GM12878 (cell line): ENCODE measurements around the gene TBCE. TPM values are rescaled to one million over a fixed set of nuclear protein-coding genes. Genes with fewer than 3 reads are reported as not detected.

Experiments used
- ATAC-seq: fragments of 200-7000 bp; cut with Tn5 transposase; 3 replicates; pipeline ENCODE4 v1.9.1; 2020; ENCODE audit warnings: mild to moderate bottlenecking, moderate library complexity
- BruUV-seq: library from RNA; stranded (reverse); fragments of 400-500 nt; replicated peaks from 2 replicates; lab custom pipeline; 2021; lab: Mats Ljungman, UMichigan
- CTCF ChIA-PET: fragments of 300-600 bp; sonication (Branson Sonifier 250); formaldehyde crosslinking; extraction: SDS; loops from one replicate; lab custom pipeline; 2021; ENCODE audit warnings: inconsistent platforms; lab: Yijun Ruan, JAX
- POLR2A ChIA-PET: fragments of 350-600 bp; formaldehyde crosslinking; extraction: SDS; loops from one replicate; lab custom pipeline; 2021; ENCODE audit warnings: inconsistent platforms; lab: Charles Lee
- RAD21 ChIA-PET: fragments of 300-600 bp; sonication (Branson Sonifier 250); formaldehyde crosslinking; loops from one replicate; lab custom pipeline; 2023; ENCODE audit warnings: antibody characterized with exemption; ENCODE audit not compliant: unreplicated experiment; lab: Charles Lee
- SMC1A ChIA-PET: fragments of 300-600 bp; sonication (Branson Sonifier 250); formaldehyde crosslinking; loops from one replicate; lab custom pipeline; 2023; ENCODE audit not compliant: unreplicated experiment, uncharacterized antibody; lab: Charles Lee
- DNase-seq: peaks from one replicate; pipeline ENCODE4 v3.0.0-alpha.2; 2011; ENCODE audit warnings: low read depth, low spot score
- FAIRE-seq: peaks from 3 replicates; lab custom pipeline; 2011; peaks lifted over from hg19 to GRCh38; lab: Jason Lieb, UNC
- H2AFZ ChIP-seq: 2 replicates; pipeline ENCODE4 v1.6.0; 2011; ENCODE audit warnings: low read depth, low read length, control low read depth; ENCODE audit not compliant: control insufficient read depth
- H3K27ac ChIP-seq: 2 replicates; pipeline ENCODE4 v1.5.1; 2011; ENCODE audit warnings: control low read depth; ENCODE audit not compliant: control insufficient read depth, insufficient read depth
- H3K27me3 ChIP-seq, 2 experiments: replicated peaks in 1 of 2; 2 replicates each; pipeline versions ENCODE4 v1.6.0 to v1.6.1; 2011; ENCODE audit warnings: low read length in 1 of 2; ENCODE audit not compliant: control insufficient read depth in 2 of 2, insufficient read depth in 2 of 2
- H3K36me3 ChIP-seq, 2 experiments: 2 replicates each; pipeline ENCODE4 v1.5.1; 2011; ENCODE audit warnings: low read length in 1 of 2; ENCODE audit not compliant: control insufficient read depth in 2 of 2, insufficient read depth in 2 of 2
- H3K4me1 ChIP-seq: 2 replicates; pipeline ENCODE4 v1.6.1; 2011; ENCODE audit warnings: mild to moderate bottlenecking, low read length, moderate library complexity, mixed read lengths; ENCODE audit not compliant: control insufficient read depth, insufficient read depth
- H3K4me2 ChIP-seq: 2 replicates; pipeline ENCODE4 v1.6.0; 2011; ENCODE audit warnings: control low read depth; ENCODE audit not compliant: control insufficient read depth, insufficient read depth
- H3K4me3 ChIP-seq: fragments of 200-600 bp; sonication (generic); 2 replicates; pipeline ENCODE4 v1.5.1; 2016
- H3K79me2 ChIP-seq: 2 replicates; pipeline ENCODE4 v1.6.0; 2011; ENCODE audit warnings: low read length; ENCODE audit not compliant: control insufficient read depth, insufficient read depth
- H3K9ac ChIP-seq: 2 replicates; pipeline ENCODE4 v1.8.0; 2011; ENCODE audit warnings: low read length, control low read depth, mixed read lengths; ENCODE audit not compliant: control insufficient read depth, insufficient read depth
- H3K9me3 ChIP-seq: replicated peaks from 3 replicates; pipeline ENCODE4 v1.5.1; 2011; ENCODE audit warnings: mild to moderate bottlenecking, low read length; ENCODE audit not compliant: control insufficient read depth, insufficient read depth
- H4K20me1 ChIP-seq: 2 replicates; pipeline ENCODE4 v1.6.0; 2011; ENCODE audit not compliant: control insufficient read depth, insufficient read depth
- CBX3 ChIP-seq: fragments of 200-600 bp; sonication (generic); IDR thresholded peaks from 2 replicates; pipeline ENCODE4 v1.6.1; 2016; ENCODE audit warnings: low read depth, borderline replicate concordance
- ETV6 ChIP-seq, 2 experiments: fragments of 450-650 bp in 1 of 2; IDR thresholded peaks in 1 of 2; conservative IDR thresholded peaks in 1 of 2; 2 replicates each; pipeline ENCODE4 v1.6.1; 2014; ENCODE audit warnings: antibody characterized with exemption in 1 of 2, borderline replicate concordance in 1 of 2, low read depth in 1 of 2, mild to moderate bottlenecking in 1 of 2, moderate library complexity in 1 of 2
- JUND ChIP-seq: IDR thresholded peaks from 2 replicates; pipeline ENCODE4 v1.6.1; 2012; ENCODE audit warnings: low read depth, mild to moderate bottlenecking, low read length, improper control_type of control experiment, moderate library complexity
- MYC ChIP-seq: IDR thresholded peaks from 2 replicates; pipeline ENCODE4 v1.6.1; 2011; ENCODE audit warnings: mild to moderate bottlenecking, low read length, moderate library complexity, inconsistent platforms; ENCODE audit not compliant: insufficient read depth, insufficient replicate concordance, insufficient read length, severe bottlenecking
- ZBED1 ChIP-seq: IDR thresholded peaks from 2 replicates; pipeline ENCODE4 v1.6.1; 2016; ENCODE audit warnings: borderline replicate concordance
- WGBS: methylation state at CpG from one replicate; pipeline ENCODE4 v1.1.6; 2016; ENCODE audit warnings: low lambda C conversion rate; ENCODE audit not compliant: insufficient replicate concordance, insufficient coverage; ENCODE audit errors: missing lambda C conversion rate; 5-methylcytosine and 5-hydroxymethylcytosine counted together
- in situ Hi-C: fragments of 300-500 bp; cut with MboI; formaldehyde crosslinking; loops from 9 replicates; pipeline ENCODE4 v1.14.3; 2018; ENCODE audit warnings: mixed read lengths
- intact Hi-C: fragments of 100-400 bp; cut with micrococcal nuclease; formaldehyde crosslinking; loops from one replicate; pipeline ENCODE4 v1.14.2; 2022; ENCODE audit not compliant: unreplicated experiment
- polyA plus RNA-seq, 11 experiments: library from polyadenylated mRNA; depleted of rRNA in 4 of 11; unstranded in 6 of 11; stranded (reverse) in 5 of 11; fragments of >200 nt; fragmentation: Nextera tagmentation in 4 of 11; fragmentation: Illumina TruSeq in 1 of 11; extraction: Ambion mirVana in 4 of 11; extraction: Trizol in 1 of 11; gene quantifications; 1 replicate in 1 of 11; 2 replicates in 10 of 11; pipeline versions ENCODE4 v1.2.1 to v1.2.3, GENCODE V29; 2011 to 2016; ENCODE audit warnings: inconsistent platforms in 2 of 11, missing spikeins in 2 of 11, low read depth in 1 of 11
- total RNA-seq, 4 experiments: library from RNA; depleted of rRNA in 3 of 4; stranded (reverse); fragments of >200 nt in 3 of 4; fragmentation: Illumina TruSeq in 1 of 4; extraction: Trizol in 1 of 4; gene quantifications; 2 replicates each; pipeline versions ENCODE4 v1.2.1 to v1.2.3, GENCODE V29; 2013 to 2021
- TF ChIP-seq, protein P1 (sequence below): fragments of 450-650 bp; conservative IDR thresholded peaks from 2 replicates; pipeline ENCODE4 v1.6.1; 2017; ENCODE audit warnings: mild to moderate bottlenecking, moderate library complexity

Gene TBCE
- total and polyA plus RNA-seq, 10 of the 15 experiments (the other 5 are each of a cell fraction or from before 2014, with no cell fraction given) = 22.7 to 48.7 (median 29.2) TPM

DNA sequence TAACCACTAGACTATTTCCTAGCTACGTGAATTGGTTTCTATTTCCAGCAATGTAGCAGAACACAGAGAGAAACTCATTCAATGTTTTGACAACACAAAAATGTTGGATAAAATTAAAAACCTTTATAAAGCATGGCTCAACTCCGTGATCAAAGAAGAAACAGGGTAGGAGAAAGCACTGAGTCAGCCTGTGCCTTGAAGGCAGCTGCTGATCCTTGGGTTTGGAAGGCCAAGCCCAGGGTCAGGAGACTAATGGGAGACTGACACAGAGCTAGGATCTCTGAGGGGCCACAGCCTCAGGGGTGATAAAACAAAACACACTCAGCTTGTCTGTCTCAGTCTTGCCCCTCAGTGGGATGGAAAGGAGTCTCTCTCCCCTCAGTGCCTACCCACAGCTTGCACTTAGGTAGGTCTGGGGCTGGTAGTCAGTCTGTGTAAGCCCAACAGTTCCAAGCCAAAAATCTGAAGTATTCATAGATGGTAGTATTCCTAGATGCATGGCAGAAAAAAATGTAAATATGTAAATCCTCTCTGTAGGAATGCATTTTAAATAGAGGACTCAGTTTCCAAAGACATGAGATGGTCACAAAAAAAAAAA lies 83.8 kb downstream of the TBCE start:
- WGBS = 76% methylated on average over 2 of the region's 2 CpGs
- in situ Hi-C loops = no loop called here
- ChIA-PET CTCF (interaction anchor here (0.5 to 1.0 kb wide), 4 partner anchors 63 to 1060 kb away, joined by 3 read pairs; no protein-coding TSS in a partner anchor), POLR2A (interaction anchor here (0.6 kb wide), 1 partner anchor 1081 kb away, joined by 5 read pairs; no protein-coding TSS in a partner anchor), RAD21 (no interaction called here), SMC1A (interaction anchor here (0.6 kb wide), 1 partner anchor 1123 kb away, joined by 3 read pairs; no protein-coding TSS in a partner anchor)
- intact Hi-C loops = no loop called here
- no peaks in the 10 kb centered on the region for H3K9me3 ChIP-seq
- no TSS peak for BruUV-seq
- H3K9ac ChIP-seq = no peak overlapping the region
- no peaks in the 10 kb centered on the region for H3K79me2 ChIP-seq
- H3K4me1 ChIP-seq = no peaks in the 10 kb centered on the region
- H3K4me2 ChIP-seq = no peak overlapping the region
- H3K4me3 ChIP-seq = no peak overlapping the region
- DNase-seq (no peak), ATAC-seq (no peak), FAIRE-seq (no peak)
- no peak overlapping the region for H2AFZ ChIP-seq
- no peaks in the 10 kb centered on the region for H3K27me3 ChIP-seq
- no peak overlapping the region for H3K27ac ChIP-seq
- no peaks in the 10 kb centered on the region for H4K20me1 ChIP-seq
- TF ChIP-seq JUND (no peak), MYC (no peak), CBX3 (no peak)
- H3K36me3 ChIP-seq = peaks cover 1 to 19% of the 10 kb centered on the region in 2 experiments; a peak in 3 of 4 replicates

DNA sequence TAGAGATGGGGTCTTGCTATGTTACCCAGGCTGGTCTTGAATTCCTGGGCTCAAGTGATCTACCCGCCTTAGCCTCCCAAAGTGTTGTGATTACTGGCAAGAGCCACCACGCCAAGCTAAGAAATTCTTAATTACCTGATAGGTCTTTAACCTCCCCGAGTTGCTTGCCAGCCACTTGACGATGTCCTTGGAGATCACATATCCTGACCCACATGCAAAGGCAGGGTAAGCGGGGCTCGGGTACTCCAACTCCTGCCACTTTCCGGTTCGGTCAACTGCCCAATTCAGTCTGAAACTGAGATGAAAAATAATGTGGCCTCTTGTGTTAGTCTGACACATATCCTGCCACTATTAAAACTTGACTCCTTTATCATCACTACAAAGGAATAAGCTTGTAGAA lies 86.8 kb downstream of the TBCE start:
- ATAC-seq (no peak), DNase-seq (no peak), FAIRE-seq (no peak)
- Histone ChIP-seq H4K20me1 (no peaks in the 10 kb centered on the region), H3K9ac (no peak overlapping the region), H3K4me3 (no peak overlapping the region), H3K4me1 (no peaks in the 10 kb centered on the region), H3K27ac (no peak overlapping the region)
- WGBS = 97% methylated on average over 8 of the region's 8 CpGs
- ChIA-PET CTCF (interaction anchor here (1.8 kb wide), 1 partner anchor 38 kb away, joined by 5 read pairs; no protein-coding TSS in a partner anchor), POLR2A (interaction anchor here (0.5 kb wide), 1 partner anchor 259 kb away, joined by 3 read pairs; no protein-coding TSS in a partner anchor)
- no TSS peak for BruUV-seq
- in situ Hi-C loops = no loop called here
- TF ChIP-seq ETV6 (conservative IDR thresholded peaks at IDR 0.05 in 1 of 2, IDR thresholded peaks at IDR 0.05 in 1 of 2; ENCODE audit: borderline replicate concordance in 1 of 2, low read depth in 1 of 2) (no peak), ZBED1 (no peak)
- TF ChIP-seq, protein P1, sequence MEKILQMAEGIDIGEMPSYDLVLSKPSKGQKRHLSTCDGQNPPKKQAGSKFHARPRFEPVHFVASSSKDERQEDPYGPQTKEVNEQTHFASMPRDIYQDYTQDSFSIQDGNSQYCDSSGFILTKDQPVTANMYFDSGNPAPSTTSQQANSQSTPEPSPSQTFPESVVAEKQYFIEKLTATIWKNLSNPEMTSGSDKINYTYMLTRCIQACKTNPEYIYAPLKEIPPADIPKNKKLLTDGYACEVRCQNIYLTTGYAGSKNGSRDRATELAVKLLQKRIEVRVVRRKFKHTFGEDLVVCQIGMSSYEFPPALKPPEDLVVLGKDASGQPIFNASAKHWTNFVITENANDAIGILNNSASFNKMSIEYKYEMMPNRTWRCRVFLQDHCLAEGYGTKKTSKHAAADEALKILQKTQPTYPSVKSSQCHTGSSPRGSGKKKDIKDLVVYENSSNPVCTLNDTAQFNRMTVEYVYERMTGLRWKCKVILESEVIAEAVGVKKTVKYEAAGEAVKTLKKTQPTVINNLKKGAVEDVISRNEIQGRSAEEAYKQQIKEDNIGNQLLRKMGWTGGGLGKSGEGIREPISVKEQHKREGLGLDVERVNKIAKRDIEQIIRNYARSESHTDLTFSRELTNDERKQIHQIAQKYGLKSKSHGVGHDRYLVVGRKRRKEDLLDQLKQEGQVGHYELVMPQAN = no peak
- TF ChIP-seq, all 136 proteins: peak for 0
- intact Hi-C loops = no loop called here
- Histone ChIP-seq H3K9me3 (no peaks in the 10 kb centered on the region), H3K79me2 (no peaks in the 10 kb centered on the region), H3K27me3 (no peaks in the 10 kb centered on the region), H3K36me3 (peaks cover 0 to 13% of the 10 kb centered on the region in 2 experiments; a peak in 2 of 4 replicates), H3K4me2 (no peak overlapping the region), H2AFZ (no peak overlapping the region)
- ChIA-PET SMC1A (interaction anchor here (1.5 kb wide), 1 partner anchor 11 kb away, joined by 4 read pairs; no protein-coding TSS in a partner anchor), RAD21 (interaction anchor here (0.5 kb wide), 1 partner anchor 227 kb away, joined by 3 read pairs; no protein-coding TSS in a partner anchor)
